B cell (primary cell): ENCODE results near the gene SORL1. TPM values are rescaled to one million over a fixed set of nuclear protein-coding genes. Genes with fewer than 3 reads are reported as not detected.

Experiments used
- ATAC-seq: fragments of 200-7000 bp; cut with Tn5 transposase; one replicate; pipeline ENCODE4 v1.10.0; 2021; ENCODE audit warnings: low read depth, mild to moderate bottlenecking, moderate number of reproducible peaks, moderate library complexity
- CTCF ChIA-PET: fragments of 350-600 bp; sonication (Branson Sonifier 250); formaldehyde crosslinking; loops from one replicate; lab custom pipeline; 2021; ENCODE audit warnings: antibody characterized with exemption, inconsistent platforms; lab: Charles Lee
- POLR2A ChIA-PET: fragments of 350-600 bp; sonication (Branson Sonifier 250); formaldehyde crosslinking; loops from one replicate; lab custom pipeline; 2021; ENCODE audit warnings: antibody characterized with exemption; lab: Charles Lee
- DNase-seq: peaks from one replicate; pipeline ENCODE4 v3.0.0; 2013
- H2AFZ ChIP-seq: 2 replicates; pipeline ENCODE4 v1.6.1; 2012; ENCODE audit warnings: mild to moderate bottlenecking, low read depth, low read length; ENCODE audit not compliant: insufficient read depth, poor library complexity, severe bottlenecking
- H3K27ac ChIP-seq, 2 donors: 1 replicate in 1 of 2; 2 replicates in 1 of 2; pipeline ENCODE4 v1.5.1; 2012 to 2013; ENCODE audit warnings: low read length in 2 of 2, mild to moderate bottlenecking in 2 of 2, moderate library complexity in 1 of 2
- H3K27me3 ChIP-seq, 4 experiments: fragments of 200-600 bp in 1 of 4; sonication (generic) in 1 of 4; replicated peaks in 1 of 4; 1 replicate in 2 of 4; 2 replicates in 2 of 4; pipeline versions ENCODE4 v1.6.1 to v1.7.0; 2013 to 2016; ENCODE audit warnings: low read length in 3 of 4, mild to moderate bottlenecking in 2 of 4, mixed read lengths in 1 of 4, moderate library complexity in 1 of 4; ENCODE audit not compliant: insufficient read depth in 4 of 4, control insufficient read depth in 3 of 4; ENCODE audit errors: control extremely low read depth in 1 of 4
- H3K36me3 ChIP-seq, 2 experiments: replicated peaks in 1 of 2; 1 replicate in 1 of 2; 2 replicates in 1 of 2; pipeline versions ENCODE4 v1.6.1 to v1.7.1; 2013; ENCODE audit warnings: low read length in 1 of 2; ENCODE audit not compliant: insufficient read depth in 2 of 2, control insufficient read depth in 1 of 2; ENCODE audit errors: control extremely low read depth in 1 of 2, extremely low read depth in 1 of 2
- H3K4me1 ChIP-seq, 2 donors: fragments of 200-600 bp in 1 of 2; sonication (generic) in 1 of 2; 1 replicate in 1 of 2; 2 replicates in 1 of 2; pipeline versions ENCODE4 v1.5.1 to v1.6.1; 2013 to 2017; ENCODE audit warnings: low read length in 2 of 2; ENCODE audit not compliant: control insufficient read depth in 2 of 2, insufficient read depth in 2 of 2
- H3K4me2 ChIP-seq: replicated peaks from 2 replicates; pipeline ENCODE3; 2012; ENCODE audit warnings: mild to moderate bottlenecking, low read depth, low read length; ENCODE audit not compliant: poor library complexity, severe bottlenecking
- H3K4me3 ChIP-seq, 5 experiments: fragments of 200-600 bp in 1 of 5; sonication (generic) in 1 of 5; 1 replicate in 3 of 5; 2 replicates in 2 of 5; pipeline versions ENCODE4 v1.5.1 to v1.7.0; 2011 to 2016; ENCODE audit warnings: low read length in 4 of 5, mild to moderate bottlenecking in 4 of 5, low read depth in 2 of 5, control low read depth in 1 of 5, moderate library complexity in 1 of 5; ENCODE audit not compliant: insufficient read depth in 1 of 5; ENCODE audit errors: control extremely low read depth in 1 of 5, extremely low read depth in 1 of 5
- H3K79me2 ChIP-seq: fragments of 200-600 bp; sonication (generic); one replicate; pipeline ENCODE4 v1.6.0; 2016; ENCODE audit warnings: low read length; ENCODE audit not compliant: control insufficient read depth, insufficient read depth
- H3K9ac ChIP-seq: fragments of 200-600 bp; sonication (generic); 2 replicates; pipeline ENCODE4 v1.6.1; 2017; ENCODE audit warnings: mild to moderate bottlenecking, low read length, moderate library complexity
- H3K9me3 ChIP-seq, 3 donors: one replicate each; pipeline versions ENCODE4 v1.6.1 to v1.7.1; 2013; ENCODE audit warnings: low read length in 2 of 3; ENCODE audit not compliant: control insufficient read depth in 2 of 3, insufficient read depth in 1 of 3; ENCODE audit errors: control extremely low read depth in 1 of 3
- H4K20me1 ChIP-seq: 2 replicates; pipeline ENCODE4 v1.6.0; 2012; ENCODE audit warnings: mild to moderate bottlenecking, low read length; ENCODE audit not compliant: insufficient read depth, control insufficient read depth, poor library complexity, severe bottlenecking
- H3K27ac Mint-ChIP-seq: one replicate; pipeline ENCODE4 v1.8.0; 2021; ENCODE audit warnings: mixed read lengths
- H3K27me3 Mint-ChIP-seq: one replicate; pipeline ENCODE4 v1.8.0; 2021; ENCODE audit warnings: mixed read lengths
- H3K4me1 Mint-ChIP-seq: one replicate; pipeline ENCODE4 v1.8.0; 2021; ENCODE audit warnings: mixed read lengths
- H3K4me3 Mint-ChIP-seq: one replicate; pipeline ENCODE4 v1.8.0; 2021; ENCODE audit warnings: mixed read lengths
- H3K9me3 Mint-ChIP-seq: one replicate; pipeline ENCODE4 v1.8.0; 2022; ENCODE audit warnings: mixed read lengths; ENCODE audit not compliant: insufficient read depth
- CTCF ChIP-seq: fragments of 200-600 bp; IDR thresholded peaks from one replicate; pipeline ENCODE4 v1.8.0; 2022; ENCODE audit warnings: antibody characterized with exemption, mild to moderate bottlenecking
- EZH2 ChIP-seq: IDR thresholded peaks from 2 replicates; pipeline ENCODE4 v1.6.1; 2012; ENCODE audit warnings: borderline replicate concordance, low read depth, mild to moderate bottlenecking, moderate library complexity, low read length; ENCODE audit not compliant: insufficient read depth, poor library complexity, severe bottlenecking
- WGBS: methylation state at CpG from one replicate; pipeline ENCODE4 v1.1.5; 2013; ENCODE audit warnings: missing lambda C conversion rate; ENCODE audit not compliant: insufficient coverage; 5-methylcytosine and 5-hydroxymethylcytosine counted together
- intact Hi-C: fragments of 100-400 bp; cut with micrococcal nuclease; formaldehyde crosslinking; loops from one replicate; pipeline ENCODE4 v1.10.0; 2022
- polyA plus RNA-seq: library from polyadenylated mRNA; depleted of rRNA; stranded (reverse); fragments of >200 nt; gene quantifications from 2 replicates; pipeline ENCODE4 v1.2.3, GENCODE V29; 2012
- total RNA-seq, 2 donors: library from RNA; stranded (reverse); fragments of 120-200 nt in 1 of 2; gene quantifications; 1 replicate in 1 of 2; 2 replicates in 1 of 2; pipeline versions ENCODE4 v1.2.3 to v1.2.4, GENCODE V29; 2013 to 2022

Gene SORL1
- total and polyA plus RNA-seq, 2 donors (not counting 1 experiment from before 2014, with no cell fraction given) = 13.0 to 396 TPM

- Mint-ChIP-seq H3K4me3 (no peak overlapping the region), H3K27ac (no peak overlapping the region), H3K9me3 (no peaks in the 10 kb centered on the region), H3K4me1 (peaks cover 25% of the 10 kb centered on the region), H3K27me3 (no peaks in the 10 kb centered on the region)
- Histone ChIP-seq H3K4me3 (no peak overlapping the region), H3K79me2 (no peaks in the 10 kb centered on the region), H3K9me3 (no peaks in the 10 kb centered on the region), H3K4me1 (peaks cover 7 to 10% of the 10 kb centered on the region in 2 donors), H2AFZ (no peak overlapping the region), H3K27me3 (no peaks in the 10 kb centered on the region), H3K27ac (no peak overlapping the region), H3K36me3 (no peaks in the 10 kb centered on the region), H3K4me2 (no peak overlapping the region), H4K20me1 (no peaks in the 10 kb centered on the region), H3K9ac (no peak overlapping the region)
- intact Hi-C loops = no loop called here
- CTCF ChIA-PET = interaction anchor here (1.1 kb wide), 1 partner anchor 12 kb away, joined by 3 read pairs; no protein-coding TSS in a partner anchor
- TF ChIP-seq CTCF = no peak
- no peak for TF ChIP-seq EZH2
- POLR2A ChIA-PET = no interaction called here
- ATAC-seq = no peak
- no peak for DNase-seq
Measured at GRCh38 chr11:121437018-121437685, 15.0 kb upstream of the SORL1 start.

- no peaks in the 10 kb centered on the region for H3K79me2 ChIP-seq
- no peaks in the 10 kb centered on the region for H4K20me1 ChIP-seq
- Mint-ChIP-seq H3K4me3 (no peak overlapping the region), H3K27me3 (no peaks in the 10 kb centered on the region), H3K27ac (no peak overlapping the region), H3K9me3 (no peaks in the 10 kb centered on the region), H3K4me1 (peaks cover 25% of the 10 kb centered on the region)
- DNase-seq (no peak), ATAC-seq (no peak)
- intact Hi-C loops = no loop called here
- POLR2A ChIA-PET = no interaction called here
- no peaks in the 10 kb centered on the region for H3K9me3 ChIP-seq
- no peaks in the 10 kb centered on the region for H3K27me3 ChIP-seq
- H3K36me3 ChIP-seq = no peaks in the 10 kb centered on the region
- TF ChIP-seq CTCF (no peak), EZH2 (no peak)
- H3K9ac ChIP-seq = no peak overlapping the region
- CTCF ChIA-PET = interaction anchor here (1.0 to 1.1 kb wide), 2 partner anchors 12 to 70 kb away, joined by 3 read pairs; no protein-coding TSS in a partner anchor
- H2AFZ ChIP-seq = no peak overlapping the region
- H3K4me2 ChIP-seq = no peak overlapping the region
- H3K4me1 ChIP-seq = peaks cover 7 to 10% of the 10 kb centered on the region in 2 donors
- 100% methylated on average over 1 of the region's 4 CpGs for WGBS
- no peak overlapping the region for H3K4me3 ChIP-seq
- no peak overlapping the region for H3K27ac ChIP-seq
Measured at GRCh38 chr11:121437686-121438078, 14.4 kb upstream of the SORL1 start.
